GM18909 (cell line): ENCODE results near the gene UGT1A10.

Experiments used
- ATAC-seq: cut with Tn5 transposase; IDR thresholded peaks from one replicate; pipeline ENCODE4 v1.9.1; 2021; ENCODE audit warnings: mild to moderate bottlenecking; ENCODE audit not compliant: unreplicated experiment, poor library complexity

The UGT1A10 gene

DNA sequence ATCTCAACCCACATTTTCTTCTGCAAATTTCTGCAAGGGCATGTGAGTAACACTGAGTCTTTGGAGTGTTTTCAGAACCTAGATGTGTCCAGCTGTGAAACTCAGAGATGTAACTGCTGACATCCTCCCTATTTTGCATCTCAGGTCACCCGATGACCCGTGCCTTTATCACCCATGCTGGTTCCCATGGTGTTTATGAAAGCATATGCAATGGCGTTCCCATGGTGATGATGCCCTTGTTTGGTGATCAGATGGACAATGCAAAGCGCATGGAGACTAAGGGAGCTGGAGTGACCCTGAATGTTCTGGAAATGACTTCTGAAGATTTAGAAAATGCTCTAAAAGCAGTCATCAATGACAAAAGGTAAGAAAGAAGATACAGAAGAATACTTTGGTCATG lies 131.8 kb downstream of the UGT1A10 start:
- ATAC-seq, result no peak

GRCh38 chr2:233769260-233769659 lies 133.0 kb downstream of the UGT1A10 start:
- ATAC-seq, result no peak

GRCh38 chr2:233772153-233772552 lies 135.9 kb downstream of the UGT1A10 start:
- ATAC-seq, result no peak

- no peak for ATAC-seq
Measured at GRCh38 chr2:233772583-233772982, 136.3 kb downstream of the UGT1A10 start.

DNA sequence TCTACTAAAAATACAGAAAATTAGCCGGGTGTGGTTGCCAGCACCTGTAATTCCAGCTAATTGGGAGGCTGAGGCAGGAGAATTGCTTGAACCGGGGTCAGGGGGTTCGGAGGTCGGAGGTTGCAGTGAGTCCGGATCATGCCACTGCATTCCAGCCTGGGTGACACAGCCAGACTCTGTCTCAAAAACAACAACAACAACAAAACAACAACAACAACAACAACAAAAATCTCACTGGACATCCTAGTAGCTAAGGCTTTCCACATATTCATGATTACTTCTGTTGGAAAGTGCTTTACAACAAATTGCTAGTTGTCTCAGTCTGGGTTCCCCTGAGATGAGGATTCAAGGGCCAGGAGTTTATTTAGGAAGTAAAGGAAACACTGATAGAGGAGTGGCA lies 137.6 kb downstream of the UGT1A10 start:
- ATAC-seq, result no peak

DNA sequence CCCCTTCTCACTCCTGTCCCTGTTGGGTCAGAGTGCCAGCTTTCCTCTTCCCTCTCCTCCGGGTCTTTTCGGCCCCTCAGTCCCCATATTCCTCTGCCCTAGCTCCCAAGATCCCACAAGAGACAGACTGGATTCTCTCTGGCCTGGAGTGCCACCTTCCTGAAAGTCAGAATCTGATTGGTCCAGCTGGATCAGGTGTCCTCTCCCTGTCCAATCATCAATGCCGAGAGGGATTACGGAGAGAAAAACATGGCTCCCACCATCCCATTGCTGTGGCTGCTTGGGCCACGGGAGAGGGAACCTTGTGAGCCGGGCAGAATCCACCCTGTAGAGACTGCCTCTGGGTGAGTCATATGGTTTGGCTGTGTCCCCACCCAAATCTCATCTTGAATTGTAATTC lies 139.2 kb downstream of the UGT1A10 start:
- no peak for ATAC-seq

DNA sequence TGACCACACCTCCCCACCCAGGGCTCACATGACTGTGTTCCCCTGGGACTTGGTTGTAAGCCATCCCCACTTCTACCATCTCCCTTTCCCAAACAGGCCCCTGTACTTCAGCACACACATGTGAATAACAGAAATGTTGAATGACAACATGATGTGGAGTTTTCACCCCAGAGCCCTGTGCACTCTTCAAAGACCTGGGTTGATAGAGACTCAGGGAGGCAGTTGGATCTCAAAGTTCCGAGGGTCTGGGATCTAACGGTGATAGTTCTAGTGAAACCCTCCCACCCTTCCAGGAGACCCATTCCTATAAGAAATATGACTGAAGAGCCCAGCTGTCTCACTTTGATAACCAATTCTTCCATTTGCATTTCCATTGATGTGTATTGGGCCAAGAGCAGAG lies 141.8 kb downstream of the UGT1A10 start, which contains the start of gene MROH2A:
TSS of gene MROH2A (plus strand) at position 301 of the 400 bp plus-strand sequence. CDS start 1,029 bp downstream, outside the sequence.
- ATAC-seq, result no peak

DNA sequence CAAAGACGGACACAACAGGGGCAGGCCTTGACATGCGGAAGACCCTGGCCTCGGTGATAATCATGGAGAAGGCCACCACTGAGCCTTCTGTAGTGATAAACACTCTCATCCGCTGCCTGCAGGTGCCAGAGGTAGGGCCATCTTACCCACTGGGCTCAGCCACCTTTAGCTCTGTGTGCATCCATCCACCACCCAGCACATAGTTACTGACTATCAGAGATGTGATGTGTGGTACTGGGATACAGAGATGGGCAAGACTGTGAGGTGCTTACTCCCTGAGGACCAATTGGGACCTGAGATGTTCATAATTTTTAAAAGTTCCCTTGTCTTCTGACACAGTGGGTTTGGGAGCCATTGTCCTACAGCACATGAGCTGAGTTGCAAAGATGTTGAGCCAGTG lies 143.5 kb downstream of the UGT1A10 start:
- ATAC-seq, result no peak

- no peak for ATAC-seq
Measured at GRCh38 chr2:233780771-233781170, 144.5 kb downstream of the UGT1A10 start.

DNA sequence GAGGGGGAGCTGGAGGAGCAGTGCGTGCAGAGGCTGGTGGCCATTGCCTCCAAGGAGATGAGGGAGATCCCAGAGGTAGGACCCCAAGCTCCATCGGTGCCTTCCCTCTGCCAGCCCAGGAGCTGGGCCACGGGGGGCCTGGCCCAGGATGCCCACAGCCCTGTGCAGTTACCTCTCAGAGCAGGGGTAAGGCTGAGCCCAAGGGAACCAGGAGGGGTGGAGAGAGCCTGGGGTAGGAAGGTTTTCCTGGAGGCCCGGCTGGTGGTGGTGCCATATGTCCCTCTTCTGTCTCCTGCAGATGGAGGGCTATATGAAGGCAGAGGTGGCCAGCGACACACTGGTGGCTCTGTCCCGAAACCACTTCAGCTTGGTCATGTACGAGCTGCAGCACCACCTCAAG lies 153.3 kb downstream of the UGT1A10 start:
- ATAC-seq, result no peak

DNA sequence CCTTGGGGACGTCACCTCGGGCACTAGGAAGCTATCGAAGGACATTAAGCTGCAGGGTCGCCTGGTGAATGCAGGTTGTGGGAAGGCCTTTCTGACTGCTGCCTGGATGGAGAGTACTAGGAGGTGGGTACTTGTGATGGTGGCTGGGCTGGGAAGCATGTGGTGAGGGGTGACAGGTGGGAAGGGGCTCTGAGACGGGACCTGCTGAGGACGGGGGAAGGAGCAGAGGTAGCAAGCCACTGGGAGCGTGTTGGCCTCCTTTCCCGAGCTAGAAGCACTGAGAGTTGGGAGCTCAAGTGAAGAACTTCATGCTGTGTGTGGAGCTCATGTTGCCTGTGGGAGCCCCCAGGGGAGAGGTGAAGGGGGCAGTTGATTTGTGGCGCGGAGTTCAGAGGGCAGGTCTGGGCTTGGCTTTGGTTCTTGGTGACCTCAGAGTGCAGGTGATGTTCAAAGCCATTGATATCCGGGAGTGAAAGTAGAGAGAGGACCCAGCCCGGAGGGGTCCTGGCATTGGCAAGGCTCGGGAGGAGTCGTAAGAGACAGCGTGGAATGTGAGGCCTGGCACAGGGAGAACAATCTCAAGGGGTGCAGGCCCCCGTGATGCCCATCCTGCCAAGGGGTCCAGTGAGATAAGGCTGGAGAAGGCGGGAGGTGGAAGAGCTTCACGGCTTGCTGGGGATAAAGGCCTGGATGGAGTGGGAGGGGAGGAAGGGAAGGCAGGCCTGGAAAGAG lies 155.1 kb downstream of the UGT1A10 start:
- no peak for ATAC-seq

- no peak for ATAC-seq
Measured at GRCh38 chr2:233791883-233792329, 155.7 kb downstream of the UGT1A10 start.

GRCh38 chr2:233792720-233793119 lies 156.5 kb downstream of the UGT1A10 start:
- ATAC-seq, result no peak

GRCh38 chr2:233793465-233794127 lies 157.3 kb downstream of the UGT1A10 start:
- ATAC-seq, result no peak

- ATAC-seq, result no peak
Measured at GRCh38 chr2:233794128-233794658, 157.9 kb downstream of the UGT1A10 start.

GRCh38 chr2:233795735-233796171 lies 159.5 kb downstream of the UGT1A10 start:
- no peak for ATAC-seq

DNA sequence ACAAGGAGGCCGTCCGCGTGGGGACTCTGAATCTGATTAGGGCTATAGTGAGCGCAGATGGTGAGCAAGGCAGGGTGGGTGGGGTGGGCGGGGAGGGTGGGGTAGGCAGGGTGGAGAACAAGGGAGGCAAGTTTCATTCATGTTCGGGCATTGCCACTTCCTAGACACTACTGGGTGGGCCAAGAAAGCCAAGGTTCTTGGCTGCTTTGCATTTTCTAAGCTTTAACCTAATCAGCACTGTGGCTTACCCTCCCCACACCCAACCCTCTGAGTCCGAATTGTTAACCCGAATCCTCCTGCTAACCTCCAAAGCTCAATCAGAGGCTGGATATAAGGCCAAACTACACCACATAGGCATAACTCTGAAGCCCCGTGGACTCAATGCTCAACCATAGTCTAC lies 160.0 kb downstream of the UGT1A10 start:
- ATAC-seq, result no peak

DNA sequence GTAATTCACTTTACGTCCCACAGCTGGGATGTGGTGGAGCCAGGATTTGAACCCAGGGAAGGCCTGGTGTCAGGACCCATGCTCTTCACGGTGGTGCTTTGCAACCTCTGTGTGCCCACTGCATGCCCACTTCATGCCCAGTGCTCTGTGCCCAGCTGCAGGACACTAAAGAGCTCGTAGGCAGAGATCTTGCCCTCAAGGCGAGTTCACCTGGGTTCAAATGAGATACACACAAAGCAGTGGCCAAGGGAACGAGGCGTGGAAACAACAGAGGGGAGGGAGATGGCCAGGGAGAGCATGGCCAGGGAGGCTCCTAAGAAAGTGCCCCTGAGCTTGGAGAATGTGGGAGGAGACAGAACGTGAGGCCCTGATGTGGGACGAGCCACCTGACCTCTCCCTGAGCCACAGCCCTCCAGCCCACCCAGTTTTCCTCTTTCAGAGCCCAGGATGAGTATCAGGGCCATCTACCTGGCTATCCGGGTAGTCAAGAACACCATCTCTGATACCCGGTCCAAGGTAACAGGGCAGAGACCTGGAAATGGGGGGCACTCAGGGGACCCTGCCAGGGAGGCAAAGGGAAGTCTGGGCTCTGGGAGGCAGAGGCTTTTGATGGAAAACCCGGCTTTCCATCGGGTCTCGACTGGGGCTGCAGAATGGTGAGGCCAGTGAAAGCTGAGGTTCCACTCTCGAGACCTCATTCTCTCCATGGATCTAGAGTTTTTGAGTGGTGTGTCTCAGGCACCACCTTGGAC lies 162.3 kb downstream of the UGT1A10 start:
- no peak for ATAC-seq

- no peak for ATAC-seq
Measured at GRCh38 chr2:233799087-233799665, 162.9 kb downstream of the UGT1A10 start.

GRCh38 chr2:233799716-233800115 lies 163.5 kb downstream of the UGT1A10 start:
- no peak for ATAC-seq
